SW480 (cell line): Measurements from ENCODE around the gene BMP8A.
"Not testable (repeated sequence)": the region's sequence is repeated elsewhere in the genome, so short reads cannot be mapped to it uniquely, and the experiment has no call there.

ENCODE experiments used
- DNase-seq: peaks from one replicate; pipeline ENCODE4 v3.0.0-alpha.2; 2016; ENCODE audit warnings: low spot score

Gene BMP8A

DNA sequence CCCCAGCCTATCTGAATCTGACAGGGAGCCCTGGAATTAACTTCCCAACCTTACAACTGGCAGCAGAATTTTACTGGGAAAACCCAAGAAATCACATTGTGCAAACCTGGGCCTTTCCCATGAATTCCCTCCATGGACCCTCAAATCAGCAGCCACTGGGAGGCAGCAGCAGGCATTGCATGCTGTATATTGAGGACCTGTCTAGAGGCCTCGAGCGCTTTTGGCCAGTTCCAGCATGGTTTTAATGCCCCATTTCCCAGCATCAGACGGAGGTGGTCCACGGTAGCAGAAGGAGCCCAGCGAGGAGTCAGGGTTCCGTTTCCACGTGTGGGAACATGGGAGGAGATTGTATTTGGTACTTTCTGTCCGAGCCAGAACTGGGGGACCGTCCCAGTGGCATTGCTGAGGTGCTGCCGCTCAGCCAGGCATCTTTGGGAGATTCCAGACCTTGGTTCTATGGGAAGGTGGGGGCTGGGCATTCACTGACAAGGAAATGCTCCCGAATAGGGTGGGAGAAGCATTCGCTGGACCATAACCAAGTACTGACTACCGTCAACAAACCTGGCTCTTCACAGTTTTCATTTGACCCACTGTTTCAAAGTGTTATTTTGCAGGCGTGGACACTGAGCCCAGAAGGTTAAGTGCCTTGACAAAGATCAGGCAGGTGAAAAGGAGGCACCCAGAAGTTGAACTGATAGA lies 15.9 kb downstream of the BMP8A start:
- DNase-seq = no peak

DNA sequence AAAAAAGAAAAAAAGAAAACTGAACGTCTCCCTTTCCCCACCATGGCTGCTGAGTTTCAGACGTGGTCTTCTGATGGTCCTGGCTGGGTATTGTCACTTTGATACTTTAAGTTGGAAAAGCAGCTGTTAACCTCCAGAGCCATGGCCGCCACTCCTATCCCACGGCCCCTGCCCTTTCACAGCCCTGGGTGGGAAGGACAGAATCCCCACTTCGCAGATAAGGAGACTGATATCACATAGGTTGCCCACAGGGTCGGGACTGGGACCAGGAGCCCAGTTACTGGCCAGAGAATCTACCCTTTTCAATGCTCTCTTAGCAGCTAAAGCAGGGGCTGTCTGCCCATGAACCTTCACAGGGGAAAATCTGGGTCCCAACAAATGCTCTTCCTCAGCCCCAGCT lies 16.8 kb downstream of the BMP8A start:
- DNase-seq = no peak

DNA sequence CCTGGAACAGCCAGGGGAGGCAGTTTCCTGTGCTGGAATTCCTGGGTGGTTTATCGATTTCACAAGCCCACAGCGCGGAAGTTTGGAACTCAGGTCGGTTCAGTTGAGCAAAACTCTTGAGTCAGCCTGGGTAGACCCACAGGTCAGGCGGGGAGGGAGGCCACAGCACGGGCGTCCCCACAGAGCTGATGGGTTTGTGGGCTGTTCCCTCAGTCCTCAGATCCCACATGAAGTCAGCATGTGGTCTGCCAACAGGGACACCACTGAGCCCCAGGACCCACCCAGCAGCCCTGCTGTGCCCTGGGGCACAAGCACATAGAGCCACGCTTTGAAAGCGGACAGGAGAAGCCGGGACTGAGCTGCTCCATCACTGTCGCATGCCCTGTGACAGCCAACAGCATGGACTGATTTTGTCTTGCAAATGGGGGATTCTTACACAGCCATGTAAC lies 17.4 kb downstream of the BMP8A start:
- peak; percentile 73 for DNase-seq

DNA sequence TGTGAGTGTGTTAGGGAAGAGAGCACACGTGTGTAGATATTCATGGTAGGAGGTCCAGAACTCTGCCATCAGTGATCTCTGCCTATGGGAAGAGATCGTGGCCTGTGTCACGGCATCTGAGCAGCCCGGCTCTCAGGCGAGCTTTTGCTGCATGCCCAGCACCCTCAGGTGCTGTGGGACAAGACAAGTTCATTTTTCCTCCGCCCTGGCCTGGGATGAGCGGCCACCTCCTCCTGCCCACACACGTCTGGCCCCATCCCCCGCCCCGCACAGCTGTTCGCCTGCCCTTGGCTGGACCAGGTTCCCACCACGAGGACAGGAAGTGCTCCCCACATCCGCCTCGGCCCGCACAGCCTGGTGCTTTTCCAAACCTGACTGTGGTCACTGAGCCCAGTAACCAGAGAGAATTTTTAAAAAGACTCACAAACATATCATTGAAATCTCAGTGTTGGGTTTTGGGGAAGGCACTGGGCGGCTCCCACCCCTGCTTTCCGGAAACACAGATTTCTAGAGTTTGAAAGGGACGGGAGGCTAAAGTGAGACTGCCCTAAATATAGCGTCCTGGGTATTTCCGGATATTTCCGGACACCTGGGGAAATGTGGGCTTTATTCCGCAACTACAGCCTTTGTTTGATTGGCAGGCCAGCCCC lies 18.0 kb downstream of the BMP8A start:
- peak; percentile 54 for DNase-seq

DNA sequence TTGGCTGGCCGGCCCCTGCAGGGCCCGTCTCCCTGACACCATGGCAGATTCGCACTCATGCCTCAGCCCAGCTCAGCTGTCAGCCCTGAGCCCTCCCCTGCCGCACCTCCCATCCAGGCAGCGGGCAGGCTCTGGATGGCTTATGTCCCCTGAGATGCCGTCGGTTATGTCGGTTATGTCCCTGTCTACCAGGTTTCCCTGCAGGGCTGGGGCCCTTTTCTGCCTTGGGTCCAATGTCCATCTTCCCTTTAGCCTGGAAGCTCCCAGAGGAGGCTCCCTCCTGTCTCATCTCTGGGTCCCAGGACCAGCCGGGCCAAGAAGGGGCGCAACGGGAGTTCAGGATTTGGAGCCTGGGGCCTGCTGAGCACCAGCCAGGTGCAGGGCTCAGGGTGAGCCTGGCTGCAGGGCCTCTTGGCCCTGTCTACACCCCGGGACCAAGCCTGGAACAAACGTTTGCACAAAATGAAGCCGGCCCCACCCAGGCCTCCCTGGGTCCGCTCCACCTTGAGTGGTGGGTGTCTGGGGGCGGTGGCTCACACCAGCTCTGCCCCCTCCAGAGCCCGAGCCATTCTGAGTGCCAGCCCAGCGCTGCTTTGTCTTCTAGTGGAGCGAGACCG lies 19.2 kb downstream of the BMP8A start:
- not testable (repeated sequence) for DNase-seq

DNA sequence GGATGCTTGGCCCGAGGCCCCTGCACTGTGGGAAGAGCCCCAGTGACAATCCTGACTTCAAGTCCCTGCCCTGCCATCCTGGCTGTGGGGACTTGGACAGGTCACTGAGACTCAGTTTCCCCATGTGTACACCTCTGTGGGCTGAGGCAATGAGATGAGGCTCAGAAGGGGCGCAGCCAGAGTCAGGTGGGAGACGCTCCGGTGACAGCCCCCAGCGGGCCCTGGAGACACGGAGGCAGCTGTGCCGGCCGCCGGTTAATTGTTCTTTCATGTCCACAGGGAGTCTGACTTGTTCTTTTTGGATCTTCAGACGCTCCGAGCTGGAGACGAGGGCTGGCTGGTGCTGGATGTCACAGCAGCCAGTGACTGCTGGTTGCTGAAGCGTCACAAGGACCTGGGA lies 20.0 kb downstream of the BMP8A start:
- DNase-seq = not testable (repeated sequence)

DNA sequence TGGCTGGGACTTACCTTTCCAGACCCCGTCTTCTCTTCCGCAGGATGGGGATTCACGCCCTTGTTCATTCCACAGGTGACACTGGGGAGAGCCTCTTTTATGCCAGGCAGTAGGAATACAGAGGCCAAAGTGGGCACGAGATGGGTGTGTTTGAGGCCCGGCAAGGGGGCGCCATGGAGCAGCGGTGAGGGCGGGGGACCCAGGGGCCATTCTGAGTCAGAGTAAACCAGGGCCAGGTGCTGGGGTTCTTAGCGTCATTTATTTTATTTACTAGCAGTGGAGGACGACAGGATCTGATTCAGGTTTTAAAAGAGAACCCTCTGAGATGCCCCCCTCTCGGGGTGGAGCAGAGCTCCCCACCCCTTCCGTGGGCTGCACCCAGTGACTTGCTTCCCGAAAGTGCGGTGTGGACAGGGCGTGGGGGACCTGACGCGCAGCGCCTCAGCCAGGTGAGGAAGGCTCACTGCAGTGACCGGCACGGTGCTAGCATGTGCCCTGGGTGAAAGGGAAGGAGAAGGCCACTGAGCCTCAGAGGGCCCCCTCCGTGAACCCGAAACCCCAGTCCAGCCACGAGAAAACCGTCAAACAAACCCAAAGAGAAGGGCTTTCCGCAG lies 20.9 kb downstream of the BMP8A start:
- not testable (repeated sequence) for DNase-seq

DNA sequence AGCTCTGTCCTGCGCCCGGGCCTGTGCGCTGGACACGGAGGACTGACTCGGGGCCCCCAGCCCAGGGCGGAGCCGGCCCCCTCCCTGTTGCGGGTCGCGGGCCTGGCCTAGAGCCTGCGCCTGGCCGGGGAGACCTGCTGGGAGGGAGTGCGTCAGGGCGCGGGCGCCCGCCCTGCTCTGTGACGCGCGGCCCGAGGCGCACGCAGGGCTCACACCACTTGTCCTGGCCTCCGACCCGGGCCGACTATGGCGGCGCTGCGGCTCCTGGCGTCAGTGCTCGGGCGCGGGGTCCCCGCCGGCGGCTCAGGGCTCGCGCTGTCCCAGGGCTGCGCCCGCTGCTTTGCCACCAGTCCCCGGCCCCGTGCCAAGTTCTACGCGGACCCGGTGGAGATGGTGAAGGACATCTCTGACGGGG lies 23.3 kb downstream of the BMP8A start:
- DNase-seq = not testable (repeated sequence)

DNA sequence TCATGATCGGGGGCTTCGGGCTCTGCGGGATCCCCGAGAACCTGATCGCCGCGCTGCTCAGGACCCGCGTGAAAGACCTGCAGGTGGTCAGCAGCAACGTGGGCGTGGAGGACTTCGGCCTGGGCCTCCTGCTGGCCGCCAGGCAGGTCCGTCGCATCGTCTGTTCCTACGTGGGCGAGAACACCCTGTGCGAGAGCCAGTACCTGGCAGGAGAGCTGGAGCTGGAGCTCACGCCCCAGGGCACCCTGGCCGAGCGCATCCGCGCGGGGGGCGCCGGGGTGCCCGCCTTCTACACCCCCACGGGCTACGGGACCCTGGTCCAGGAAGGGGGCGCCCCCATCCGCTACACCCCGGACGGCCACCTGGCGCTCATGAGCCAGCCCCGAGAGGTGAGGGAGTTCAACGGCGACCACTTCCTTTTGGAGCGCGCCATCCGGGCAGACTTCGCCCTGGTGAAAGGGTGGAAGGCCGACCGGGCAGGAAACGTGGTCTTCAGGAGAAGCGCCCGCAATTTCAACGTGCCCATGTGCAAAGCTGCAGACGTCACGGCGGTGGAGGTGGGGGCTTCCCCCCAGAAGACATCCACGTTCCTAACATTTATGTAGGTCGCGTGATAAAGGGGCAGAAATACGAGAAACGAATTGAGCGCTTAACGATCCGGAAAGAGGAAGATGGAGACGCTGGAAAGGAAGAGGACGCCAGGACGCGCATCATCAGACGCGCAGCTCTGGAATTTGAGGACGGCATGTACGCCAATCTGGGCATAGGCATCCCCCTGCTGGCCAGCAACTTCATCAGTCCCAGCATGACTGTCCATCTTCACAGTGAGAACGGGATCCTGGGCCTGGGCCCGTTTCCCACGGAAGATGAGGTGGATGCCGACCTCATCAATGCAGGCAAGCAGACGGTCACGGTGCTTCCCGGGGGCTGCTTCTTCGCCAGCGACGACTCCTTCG lies 24.0 kb downstream of the BMP8A start:
- DNase-seq = not testable (repeated sequence)

DNA sequence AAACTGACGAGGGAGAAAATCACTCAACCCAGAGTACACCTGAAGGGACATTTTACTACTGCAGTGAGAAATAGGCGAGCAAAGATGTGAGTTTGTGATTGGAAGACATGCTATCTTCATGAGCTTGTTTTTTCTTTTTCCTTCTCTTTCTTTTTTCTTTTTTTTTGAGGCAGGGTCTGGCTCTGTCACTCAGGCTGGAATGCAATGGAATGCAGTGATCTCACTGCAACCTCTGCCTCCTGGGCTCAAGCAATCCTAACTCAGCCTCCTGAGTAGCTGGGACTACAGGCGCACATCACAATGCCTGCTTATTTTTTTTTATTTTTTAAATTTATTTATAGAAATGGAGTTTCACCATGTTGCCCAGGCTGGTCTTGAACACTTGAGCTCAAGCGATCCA lies 25.4 kb downstream of the BMP8A start:
- DNase-seq = not testable (repeated sequence)

DNA sequence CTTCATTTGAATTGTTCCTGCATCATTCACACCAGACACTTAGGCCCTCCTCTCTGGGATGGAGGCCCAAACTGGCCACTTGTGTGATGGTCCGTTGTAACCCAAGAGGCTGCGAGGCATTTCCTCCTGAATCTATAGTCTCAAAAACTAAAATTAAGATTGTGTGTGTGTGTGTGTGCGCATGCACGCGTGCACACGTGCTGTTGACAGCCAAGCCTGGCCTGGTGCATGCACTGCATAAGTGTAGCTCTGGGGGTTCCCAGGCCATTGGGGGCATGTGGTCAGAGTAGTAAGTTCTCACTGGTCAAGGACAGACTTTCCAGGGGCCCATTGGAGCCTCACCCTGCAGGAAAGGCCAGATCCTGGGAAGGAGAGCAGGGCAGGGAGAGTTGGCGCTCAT lies 26.5 kb downstream of the BMP8A start:
- not testable (repeated sequence) for DNase-seq

DNA sequence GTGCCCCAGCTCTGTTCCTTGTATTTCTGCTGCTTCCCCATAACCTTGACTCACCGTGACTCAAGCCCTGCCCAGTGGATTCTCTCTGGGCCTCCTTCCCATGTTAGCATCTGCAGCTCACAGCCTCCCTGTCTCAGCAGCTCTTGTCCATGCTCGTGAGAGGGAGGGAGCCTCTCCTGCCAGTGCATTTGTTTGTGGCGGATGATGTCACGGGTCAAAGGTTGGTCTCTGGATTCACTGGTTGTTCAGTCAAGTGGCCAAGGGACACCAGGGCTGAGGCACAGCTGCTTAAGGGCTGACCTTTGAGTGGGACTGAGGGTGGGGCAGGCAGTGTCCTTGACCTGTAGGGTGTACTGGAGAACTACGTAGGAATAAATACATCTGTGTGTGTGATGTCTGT lies 27.9 kb downstream of the BMP8A start:
- not testable (repeated sequence) for DNase-seq

DNA sequence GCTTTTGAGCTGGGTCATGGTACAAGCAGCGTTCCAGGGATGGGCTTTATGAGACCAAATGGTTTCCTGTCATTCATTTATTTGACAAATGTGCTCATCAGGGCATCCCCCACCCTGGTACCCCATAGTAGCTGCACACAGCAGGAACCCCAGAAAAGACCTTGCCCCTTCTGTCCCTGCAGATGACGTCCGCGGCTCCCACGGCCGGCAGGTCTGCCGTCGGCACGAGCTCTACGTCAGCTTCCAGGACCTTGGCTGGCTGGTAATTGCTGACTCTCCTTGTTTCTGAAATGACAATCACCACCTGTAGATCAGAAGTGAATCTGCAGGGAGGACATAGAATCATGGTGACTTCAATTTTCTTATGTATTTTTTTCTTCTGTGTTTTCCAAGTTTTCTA lies 30.8 kb downstream of the BMP8A start:
- DNase-seq = not testable (repeated sequence)

DNA sequence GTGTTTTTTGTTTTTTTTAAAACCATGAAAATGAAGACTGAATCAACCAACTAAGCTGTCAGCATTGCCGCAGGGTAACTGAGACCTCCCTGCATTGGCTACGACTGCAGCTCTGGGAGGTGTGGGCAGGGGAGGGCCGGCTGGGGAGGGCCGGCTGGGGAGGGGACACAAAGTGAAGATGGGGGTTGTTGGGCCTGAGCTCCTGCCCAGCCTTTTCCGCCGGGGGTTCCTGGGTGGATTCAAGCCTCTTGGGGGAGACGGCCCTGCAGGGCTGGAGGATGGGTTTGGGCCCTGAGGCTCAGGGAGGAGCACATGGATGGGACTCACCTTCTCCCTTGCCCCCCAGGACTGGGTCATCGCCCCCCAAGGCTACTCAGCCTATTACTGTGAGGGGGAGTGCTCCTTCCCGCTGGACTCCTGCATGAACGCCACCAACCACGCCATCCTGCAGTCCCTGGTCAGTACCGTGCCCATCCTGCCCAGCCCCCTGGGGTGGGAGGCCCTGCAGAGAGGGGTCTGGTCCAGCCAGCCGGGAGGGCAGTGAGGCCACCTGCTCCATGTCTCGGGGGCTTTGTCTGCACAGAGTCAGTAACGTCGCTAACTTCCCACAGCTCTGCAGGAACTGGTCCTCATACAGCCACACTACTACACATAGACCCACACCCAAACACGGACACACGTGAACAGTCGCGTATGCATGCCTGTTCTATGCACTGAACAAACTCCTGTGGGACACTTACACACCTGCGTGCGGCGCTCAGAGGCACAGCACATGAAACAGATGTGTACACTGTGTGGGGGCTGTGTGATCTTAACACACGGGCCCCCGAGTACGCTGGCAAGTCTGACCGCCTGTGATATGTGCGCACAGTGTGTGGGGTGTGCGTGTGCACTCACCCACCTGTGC lies 31.5 kb downstream of the BMP8A start:
- no peak for DNase-seq

DNA sequence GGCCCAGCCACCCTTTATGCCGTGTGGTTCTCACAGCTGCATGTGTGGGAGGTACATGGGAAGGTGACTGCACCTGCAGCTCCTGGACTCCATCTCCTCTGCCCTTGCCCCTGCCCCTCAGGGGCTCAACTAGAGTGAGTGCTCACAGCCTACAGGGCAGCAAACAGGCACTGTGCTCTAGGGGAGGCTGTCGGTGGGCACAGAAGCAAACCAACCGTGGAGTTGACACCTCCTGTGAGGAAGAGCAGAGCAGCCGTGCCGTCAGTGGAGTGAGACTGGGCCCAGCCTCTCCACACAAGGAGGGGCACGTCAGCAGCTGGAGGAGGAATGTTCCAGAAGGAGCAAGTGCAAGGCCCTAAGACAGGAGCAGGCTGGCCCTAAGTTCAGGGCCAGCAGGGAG lies 32.7 kb downstream of the BMP8A start:
- no peak for DNase-seq

DNA sequence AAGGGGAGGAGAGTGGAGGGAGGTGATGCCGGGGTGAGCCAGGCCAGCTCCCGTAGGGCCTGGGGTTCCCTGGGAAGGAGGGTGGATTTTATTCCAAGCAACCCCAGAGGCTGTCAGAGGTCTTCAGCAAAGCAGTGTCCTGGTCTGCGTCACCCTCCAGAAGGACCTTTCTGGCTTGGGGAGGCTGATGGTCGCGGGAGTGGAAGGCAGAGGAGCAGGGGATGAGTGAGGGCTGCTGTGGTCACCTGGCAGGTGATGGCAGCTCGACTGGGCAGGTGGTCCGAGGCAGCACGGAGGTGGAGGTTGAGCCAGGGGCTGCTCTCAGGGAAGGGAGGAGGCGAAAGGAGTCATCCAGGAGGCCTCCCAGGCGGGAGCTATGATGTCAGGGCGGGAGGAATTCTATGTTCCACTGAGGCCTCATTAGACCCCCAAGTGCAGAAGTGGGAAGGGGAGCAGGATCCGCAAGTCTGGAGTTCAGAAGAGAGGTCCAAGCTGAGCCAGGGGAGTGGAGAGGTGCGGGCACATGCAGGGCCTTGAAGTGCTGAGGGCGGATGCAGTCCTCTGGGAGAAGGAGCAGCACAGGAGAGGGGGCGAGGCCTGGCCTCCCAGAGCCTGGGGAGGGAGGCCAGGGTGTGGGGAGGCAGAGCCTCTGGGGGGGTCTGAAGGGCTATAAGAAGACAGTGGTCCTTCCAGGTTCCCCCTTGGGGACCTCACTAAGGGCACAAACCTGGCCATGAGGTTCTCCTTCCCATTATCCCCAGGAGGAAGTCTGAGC lies 33.3 kb downstream of the BMP8A start:
- DNase-seq = no peak

DNA sequence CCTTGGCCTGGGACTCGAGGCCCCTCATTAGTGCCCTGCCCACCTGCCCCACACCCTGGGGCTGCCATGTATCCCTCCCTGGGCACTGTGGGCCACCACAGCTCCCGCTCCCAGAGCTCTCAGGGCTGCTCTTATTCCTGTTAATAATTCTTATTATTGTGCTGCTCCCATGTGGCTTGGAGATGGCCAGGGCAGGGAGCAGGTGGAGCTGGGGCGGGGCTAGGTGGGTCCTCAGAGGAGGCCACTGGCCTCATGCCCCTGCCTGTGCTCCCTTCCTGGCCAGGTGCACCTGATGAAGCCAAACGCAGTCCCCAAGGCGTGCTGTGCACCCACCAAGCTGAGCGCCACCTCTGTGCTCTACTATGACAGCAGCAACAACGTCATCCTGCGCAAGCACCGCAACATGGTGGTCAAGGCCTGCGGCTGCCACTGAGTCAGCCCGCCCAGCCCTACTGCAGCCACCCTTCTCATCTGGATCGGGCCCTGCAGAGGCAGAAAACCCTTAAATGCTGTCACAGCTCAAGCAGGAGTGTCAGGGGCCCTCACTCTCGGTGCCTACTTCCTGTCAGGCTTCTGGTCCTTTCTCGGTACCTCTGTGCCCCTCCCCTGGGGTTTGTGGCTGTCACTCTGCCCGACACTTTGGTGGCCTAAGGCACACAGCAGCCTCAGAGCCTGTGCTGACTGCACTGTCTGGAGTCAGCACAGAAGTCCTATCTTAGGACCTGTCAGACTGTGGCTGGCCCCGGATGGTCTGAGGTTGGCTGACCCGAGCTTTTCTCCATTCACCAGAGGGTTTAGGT lies 34.1 kb downstream of the BMP8A start:
- DNase-seq = no peak

DNA sequence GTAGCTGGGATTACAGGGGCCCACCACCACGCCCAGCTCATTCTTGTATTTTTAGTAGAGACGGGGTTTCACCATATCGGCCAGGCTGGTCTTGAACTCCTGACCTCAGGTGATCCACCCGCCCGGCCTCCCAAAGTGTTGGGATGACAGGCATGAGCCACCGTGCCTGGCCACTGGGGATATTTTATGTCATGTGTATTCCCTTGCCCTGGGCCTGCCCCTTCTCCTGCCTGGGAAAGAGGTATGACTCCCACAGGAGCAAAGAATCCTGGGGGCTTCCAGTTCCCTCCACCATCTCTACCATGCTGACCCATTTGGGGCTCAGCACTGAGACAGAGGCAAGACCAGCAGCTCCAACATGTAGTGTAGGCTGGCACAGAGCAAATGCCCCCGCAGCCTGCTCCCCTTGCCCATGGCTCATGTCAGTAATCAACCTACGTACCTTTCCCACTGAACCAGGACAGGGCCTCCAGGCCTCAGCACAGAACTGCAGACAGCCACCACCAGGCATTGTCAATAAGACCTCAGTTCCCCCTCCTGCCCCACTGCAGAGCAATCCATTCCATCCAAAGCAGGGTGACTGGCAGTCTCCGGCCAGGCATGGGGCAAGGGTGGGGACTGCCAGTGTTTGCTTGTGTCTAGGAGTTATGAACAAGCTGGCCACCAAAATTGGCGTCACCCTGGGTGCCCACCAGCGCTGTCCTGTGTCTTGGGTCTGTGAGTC lies 35.2 kb downstream of the BMP8A start:
- no peak for DNase-seq
